Fibroblast of lung (primary cell): ENCODE results near the gene KCNJ10. TPM values are rescaled to one million over a fixed set of nuclear protein-coding genes. Genes with fewer than 3 reads are reported as not detected.
"Not testable (repeated sequence)": the region's sequence is repeated elsewhere in the genome, so short reads cannot be mapped to it uniquely, and the experiment has no call there.

Experiments
- DNase-seq, 2 donors: peaks; one replicate each; pipeline versions ENCODE4 v3.0.0 to v3.0.0-alpha.2; 2010; ENCODE audit warnings: low read depth in 2 of 2
- H2AFZ ChIP-seq: 2 replicates; pipeline ENCODE4 v1.5.1; 2012; ENCODE audit warnings: low read length, control low read depth, inconsistent platforms
- H3K27ac ChIP-seq: 2 replicates; pipeline ENCODE4 v1.5.1; 2011; ENCODE audit warnings: low read length, control low read depth; ENCODE audit not compliant: insufficient read depth
- H3K27me3 ChIP-seq: 2 replicates; pipeline ENCODE4 v1.5.1; 2011; ENCODE audit warnings: mild to moderate bottlenecking, low read length; ENCODE audit not compliant: control insufficient read depth, insufficient read depth
- H3K36me3 ChIP-seq: 2 replicates; pipeline ENCODE4 v1.5.1; 2011; ENCODE audit warnings: low read length; ENCODE audit not compliant: control insufficient read depth, insufficient read depth
- H3K4me1 ChIP-seq: 2 replicates; pipeline ENCODE4 v1.5.1; 2011; ENCODE audit warnings: low read length; ENCODE audit not compliant: control insufficient read depth, insufficient read depth; ENCODE audit errors: extremely low read depth
- H3K4me2 ChIP-seq: 2 replicates; pipeline ENCODE4 v1.5.1; 2011; ENCODE audit warnings: low read length, control low read depth; ENCODE audit not compliant: insufficient read depth; ENCODE audit errors: extremely low read depth
- H3K4me3 ChIP-seq, 4 experiments: fragments of 200-600 bp in 1 of 4; sonication (generic) in 1 of 4; replicated peaks in 1 of 4; 2 replicates each; pipeline ENCODE4 v1.5.1; 2011 to 2016; ENCODE audit warnings: low read length in 4 of 4, low read depth in 3 of 4, mild to moderate bottlenecking in 3 of 4, control low read depth in 2 of 4, inconsistent platforms in 1 of 4, mixed read lengths in 1 of 4; ENCODE audit not compliant: insufficient read depth in 1 of 4; ENCODE audit errors: control extremely low read depth in 1 of 4
- H3K79me2 ChIP-seq: 2 replicates; pipeline ENCODE4 v1.5.1; 2012; ENCODE audit warnings: mild to moderate bottlenecking, low read length, inconsistent platforms; ENCODE audit not compliant: control insufficient read depth, insufficient read depth
- H3K9ac ChIP-seq: 2 replicates; pipeline ENCODE4 v1.5.1; 2011; ENCODE audit warnings: mild to moderate bottlenecking, low read length, control low read depth; ENCODE audit not compliant: insufficient read depth
- H3K9me3 ChIP-seq: 2 replicates; pipeline ENCODE4 v1.5.1; 2012; ENCODE audit warnings: low read depth, low read length; ENCODE audit not compliant: control insufficient read depth, insufficient read depth
- H4K20me1 ChIP-seq: 2 replicates; pipeline ENCODE4 v1.5.1; 2011; ENCODE audit warnings: low read length; ENCODE audit not compliant: control insufficient read depth, insufficient read depth; ENCODE audit errors: extremely low read depth
- EZH2 ChIP-seq: IDR thresholded peaks from 2 replicates; pipeline ENCODE4 v1.5.1; 2012; ENCODE audit warnings: low read length, control low read depth, mild to moderate bottlenecking; ENCODE audit errors: missing control alignments
- polyA plus RNA-seq, 2 donors: library from polyadenylated mRNA; depleted of rRNA in 1 of 2; stranded (reverse) in 1 of 2; unstranded in 1 of 2; fragments of >200 nt; gene quantifications; 2 replicates each; pipeline ENCODE4 v1.2.1, GENCODE V29; 2011 to 2012; ENCODE audit warnings: missing spikeins in 1 of 2
- total RNA-seq: library from RNA; depleted of rRNA; stranded (reverse); fragments of >200 nt; gene quantifications from 2 replicates; pipeline ENCODE4 v1.2.1, GENCODE V29; 2014
- TF ChIP-seq, protein P1 (sequence below), 2 donors: IDR thresholded peaks in 1 of 2; conservative IDR thresholded peaks in 1 of 2; 1 replicate in 1 of 2; 2 replicates in 1 of 2; pipeline ENCODE4 v1.5.1; 2011 to 2012; ENCODE audit warnings: low read length in 2 of 2, control low read depth in 1 of 2, inconsistent platforms in 1 of 2, low read depth in 1 of 2, mild to moderate bottlenecking in 1 of 2

Gene KCNJ10
- total and polyA plus RNA-seq, 2 donors (not counting 1 experiment from before 2014, with no cell fraction given), result not detected

DNA sequence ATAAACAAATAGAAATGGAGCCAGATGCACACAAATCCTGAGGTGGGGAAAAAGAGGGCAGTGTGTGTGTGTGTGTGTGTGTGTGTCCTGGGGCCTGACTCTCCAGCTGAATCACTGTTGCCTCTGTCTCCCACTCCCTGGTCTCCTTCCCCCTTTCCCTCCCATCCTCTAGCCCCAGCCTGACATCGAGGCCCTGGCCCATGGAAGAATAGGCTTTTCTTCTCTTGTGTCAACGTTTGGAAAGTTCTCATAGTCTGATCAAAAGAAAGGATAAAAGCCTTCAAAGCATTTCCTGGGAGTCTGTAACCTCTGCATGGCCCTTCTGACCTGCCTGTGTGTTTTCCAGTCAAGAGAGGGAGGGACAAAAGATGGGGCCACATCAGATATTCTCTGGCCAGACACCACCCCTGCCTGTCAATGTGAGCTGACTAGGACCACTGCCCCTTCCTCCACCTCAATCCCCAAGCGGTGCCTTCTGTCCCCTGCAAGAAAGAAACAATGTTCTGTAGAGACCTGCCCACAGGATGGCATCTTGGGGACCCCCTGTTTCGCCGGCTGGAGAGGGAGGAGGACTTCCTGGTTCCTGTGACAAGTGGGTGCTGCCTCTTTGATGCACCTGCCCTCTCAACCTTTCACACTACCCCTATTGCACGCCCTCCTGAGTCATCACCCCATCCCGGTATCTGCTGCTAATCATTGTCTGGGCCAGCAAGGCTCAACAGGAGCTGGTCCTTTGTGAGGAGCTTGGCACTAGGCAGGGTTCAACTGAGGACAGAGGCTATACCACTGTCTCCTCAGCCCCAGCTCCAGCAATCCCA is 16.2 kb downstream of the KCNJ10 start:
- DNase-seq, result no peak
- Histone ChIP-seq H3K9me3 (no peaks in the 10 kb centered on the region), H3K4me3 (no peak overlapping the region), H3K27me3 (peaks cover 30% of the 10 kb centered on the region), H3K9ac (no peak overlapping the region), H3K4me1 (no peaks in the 10 kb centered on the region), H3K36me3 (no peaks in the 10 kb centered on the region), H3K79me2 (no peaks in the 10 kb centered on the region), H2AFZ (no peak overlapping the region), H3K4me2 (no peak overlapping the region), H4K20me1 (no peaks in the 10 kb centered on the region), H3K27ac (no peak overlapping the region)
- no peak for TF ChIP-seq EZH2
- TF ChIP-seq, protein P1, sequence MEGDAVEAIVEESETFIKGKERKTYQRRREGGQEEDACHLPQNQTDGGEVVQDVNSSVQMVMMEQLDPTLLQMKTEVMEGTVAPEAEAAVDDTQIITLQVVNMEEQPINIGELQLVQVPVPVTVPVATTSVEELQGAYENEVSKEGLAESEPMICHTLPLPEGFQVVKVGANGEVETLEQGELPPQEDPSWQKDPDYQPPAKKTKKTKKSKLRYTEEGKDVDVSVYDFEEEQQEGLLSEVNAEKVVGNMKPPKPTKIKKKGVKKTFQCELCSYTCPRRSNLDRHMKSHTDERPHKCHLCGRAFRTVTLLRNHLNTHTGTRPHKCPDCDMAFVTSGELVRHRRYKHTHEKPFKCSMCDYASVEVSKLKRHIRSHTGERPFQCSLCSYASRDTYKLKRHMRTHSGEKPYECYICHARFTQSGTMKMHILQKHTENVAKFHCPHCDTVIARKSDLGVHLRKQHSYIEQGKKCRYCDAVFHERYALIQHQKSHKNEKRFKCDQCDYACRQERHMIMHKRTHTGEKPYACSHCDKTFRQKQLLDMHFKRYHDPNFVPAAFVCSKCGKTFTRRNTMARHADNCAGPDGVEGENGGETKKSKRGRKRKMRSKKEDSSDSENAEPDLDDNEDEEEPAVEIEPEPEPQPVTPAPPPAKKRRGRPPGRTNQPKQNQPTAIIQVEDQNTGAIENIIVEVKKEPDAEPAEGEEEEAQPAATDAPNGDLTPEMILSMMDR (conservative IDR thresholded peaks at IDR 0.05 in 1 of 2, IDR thresholded peaks at IDR 0.05 in 1 of 2; ENCODE audit: low read depth in 1 of 2, low read length in 2 of 2), result no peak

- no peak for TF ChIP-seq EZH2
- TF ChIP-seq, protein P1 (conservative IDR thresholded peaks at IDR 0.05 in 1 of 2, IDR thresholded peaks at IDR 0.05 in 1 of 2; ENCODE audit: low read depth in 1 of 2, low read length in 2 of 2), result no peak
- Histone ChIP-seq H3K27ac (no peak overlapping the region), H3K36me3 (no peaks in the 10 kb centered on the region), H2AFZ (no peak overlapping the region), H3K4me3 (no peak overlapping the region), H4K20me1 (no peaks in the 10 kb centered on the region), H3K27me3 (peaks cover 33% of the 10 kb centered on the region), H3K9me3 (no peaks in the 10 kb centered on the region), H3K9ac (no peak overlapping the region), H3K4me1 (no peaks in the 10 kb centered on the region), H3K4me2 (no peak overlapping the region), H3K79me2 (no peaks in the 10 kb centered on the region)
- no peak for DNase-seq
Observed at GRCh38 chr1:160052936-160053335, 17.0 kb downstream of the KCNJ10 start.

DNA sequence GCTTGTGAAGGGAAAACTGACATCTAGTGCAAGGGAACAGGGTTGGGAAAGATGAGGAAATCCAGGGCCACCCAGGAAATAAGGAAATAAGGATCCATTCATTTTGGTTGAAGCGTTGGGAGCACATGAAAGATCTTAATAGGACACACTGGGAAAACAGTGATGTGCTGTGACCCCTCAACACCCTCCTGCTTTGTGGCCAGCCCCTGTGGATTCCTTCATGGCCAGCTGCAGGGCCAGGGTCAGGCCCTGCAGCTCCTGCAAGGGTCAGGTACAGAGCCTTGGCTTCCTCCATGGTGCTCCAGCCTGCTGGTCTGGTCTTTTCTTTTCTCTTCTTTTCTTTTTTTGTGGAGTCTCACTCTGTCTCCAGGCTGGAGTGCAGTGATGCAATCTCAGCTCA is 19.3 kb downstream of the KCNJ10 start:
- Histone ChIP-seq H3K27me3 (peaks cover 26% of the 10 kb centered on the region), H3K4me3 (no peak overlapping the region), H2AFZ (no peak overlapping the region), H3K9ac (no peak overlapping the region), H3K36me3 (no peaks in the 10 kb centered on the region), H3K4me1 (no peaks in the 10 kb centered on the region), H3K9me3 (no peaks in the 10 kb centered on the region), H3K27ac (no peak overlapping the region), H3K4me2 (no peak overlapping the region), H3K79me2 (no peaks in the 10 kb centered on the region), H4K20me1 (no peaks in the 10 kb centered on the region)
- no peak for DNase-seq
- TF ChIP-seq, protein P1 (conservative IDR thresholded peaks at IDR 0.05 in 1 of 2, IDR thresholded peaks at IDR 0.05 in 1 of 2; ENCODE audit: low read depth in 1 of 2, low read length in 2 of 2), result no peak
- no peak for TF ChIP-seq EZH2

DNA sequence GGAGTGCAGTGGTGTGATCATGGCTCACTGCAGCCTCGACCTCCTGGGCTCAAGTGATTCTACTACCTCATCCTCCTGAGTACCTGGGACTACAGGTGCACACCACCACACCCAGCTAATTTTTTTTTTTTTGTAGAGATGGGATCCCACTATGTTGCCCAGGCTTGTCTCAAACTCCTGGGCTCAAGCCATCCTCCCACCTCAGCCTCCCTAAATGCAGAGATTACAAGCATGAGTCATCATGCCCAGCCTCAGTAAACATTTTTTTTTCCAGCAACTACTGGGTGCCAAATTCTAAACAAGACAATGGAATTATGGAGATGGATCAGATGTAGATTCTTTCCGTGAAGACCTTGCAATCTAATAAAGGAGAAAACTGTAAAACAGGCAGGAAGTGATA is 19.8 kb downstream of the KCNJ10 start:
- H3K4me2 ChIP-seq, H4K20me1 ChIP-seq, H3K27ac ChIP-seq, H3K36me3 ChIP-seq, H2AFZ ChIP-seq, H3K79me2 ChIP-seq, H3K4me1 ChIP-seq, DNase-seq, H3K9me3 ChIP-seq, H3K9ac ChIP-seq, H3K4me3 ChIP-seq: not testable (repeated sequence)
- H3K27me3 ChIP-seq, result peaks cover 24% of the 10 kb centered on the region
